ENCODE measurements around the gene TENT5A.

DNA sequence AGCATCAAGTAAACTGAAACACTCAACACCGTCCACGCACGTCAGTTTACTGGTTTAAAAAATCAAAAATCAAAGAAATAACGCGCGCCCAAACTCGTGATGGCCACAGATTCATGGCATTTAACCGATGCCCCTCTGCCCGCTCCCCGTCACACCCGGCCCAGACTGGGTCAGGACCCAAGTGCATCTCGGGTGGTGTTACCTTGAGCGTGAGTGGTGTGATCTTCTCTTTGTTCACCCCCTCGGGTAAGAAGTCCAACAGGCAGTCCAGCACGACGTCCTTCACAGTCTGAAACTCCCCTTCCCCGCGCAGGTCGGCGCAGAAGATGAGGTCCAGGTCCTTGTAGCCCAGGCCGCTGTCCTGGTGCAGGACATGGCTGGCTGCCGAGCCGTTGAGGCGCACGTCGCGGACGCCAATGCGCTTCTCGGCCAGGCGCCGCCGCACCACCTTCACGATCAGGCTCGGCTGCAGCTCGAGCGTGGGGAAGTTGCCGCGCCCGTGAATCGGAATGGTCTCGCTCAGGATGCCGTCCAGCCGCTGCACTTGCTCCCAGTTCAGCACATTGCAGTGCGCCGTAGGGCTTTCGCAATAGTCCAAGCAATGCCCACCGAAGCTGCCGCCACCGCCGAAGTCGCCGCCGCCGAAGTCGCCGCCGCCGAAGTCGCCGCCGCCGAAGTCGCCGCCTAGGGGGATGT, 945 bp downstream of the TENT5A start:
- TF ChIP-seq ZNF585B (tag by site-specific recombination; IDR thresholded peaks at IDR 0.05) (no peak), ZNF561 (tag by site-specific recombination; IDR thresholded peaks at IDR 0.05; ENCODE audit: borderline replicate concordance) (no peak), HOXA7 (CRISPR knock-in tag; IDR thresholded peaks at IDR 0.05; ENCODE audit: borderline replicate concordance) (no peak), CTCF (tag by site-specific recombination; IDR thresholded peaks at IDR 0.05) (no peak), TCF7L2 (IDR thresholded peaks at IDR 0.05; ENCODE audit: borderline replicate concordance, low read depth, low read length) (no peak), SETDB1 (IDR thresholded peaks at IDR 0.05; ENCODE audit: insufficient read length, low read length) (no peak), ZNF174 (tag by site-specific recombination; IDR thresholded peaks at IDR 0.05) (no peak), ZNF513 (tag by site-specific recombination; IDR thresholded peaks at IDR 0.05) (no peak), YY1 (tag by site-specific recombination; IDR thresholded peaks at IDR 0.05) (no peak), ZNF404 (tag by site-specific recombination; IDR thresholded peaks at IDR 0.05) (no peak), ZNF366 (tag by site-specific recombination; conservative IDR thresholded peaks at IDR 0.05) (no peak)
